HG02852 (cell line): Measurements from ENCODE around the gene NCOA3.
"Not testable (repeated sequence)": the region's sequence is repeated elsewhere in the genome, so short reads cannot be mapped to it uniquely, and the experiment has no call there.

ENCODE experiments used
- ATAC-seq: cut with Tn5 transposase; IDR thresholded peaks from one replicate; pipeline ENCODE4 v1.9.1; 2021; ENCODE audit warnings: mild to moderate bottlenecking, moderate library complexity; ENCODE audit not compliant: unreplicated experiment

NCOA3 gene

GRCh38 chr20:47501482-47502270 lies at the start of gene NCOA3:
TSS of gene NCOA3 (plus strand) at chr20:47501887. CDS start at chr20:47622248, 120,361 bp downstream.
- peak; percentile 82 for ATAC-seq

- ATAC-seq, result no peak
Observed at GRCh38 chr20:47452736-47453161, 48.9 kb upstream of the NCOA3 start.

- peak; percentile 92 for ATAC-seq
Observed at GRCh38 chr20:47453167-47453782, 48.4 kb upstream of the NCOA3 start.

- ATAC-seq, result no peak
Observed at GRCh38 chr20:47454298-47455132, 47.2 kb upstream of the NCOA3 start.

GRCh38 chr20:47455133-47456040 lies 46.3 kb upstream of the NCOA3 start:
- no peak for ATAC-seq

- no peak for ATAC-seq
Observed at GRCh38 chr20:47456041-47456537, 45.6 kb upstream of the NCOA3 start.

- no peak for ATAC-seq
Observed at GRCh38 chr20:47456952-47457724, 44.5 kb upstream of the NCOA3 start.

- ATAC-seq, result not testable (repeated sequence)
Observed at GRCh38 chr20:47458280-47459050, 43.2 kb upstream of the NCOA3 start.

- ATAC-seq, result no peak
Observed at GRCh38 chr20:47459344-47460073, 42.2 kb upstream of the NCOA3 start.

- not testable (repeated sequence) for ATAC-seq
Observed at GRCh38 chr20:47460761-47461112, 41.0 kb upstream of the NCOA3 start.

- ATAC-seq, result no peak
Observed at GRCh38 chr20:47461120-47461685, 40.5 kb upstream of the NCOA3 start.

GRCh38 chr20:47461906-47462305 lies 39.8 kb upstream of the NCOA3 start:
- ATAC-seq, result not testable (repeated sequence)

GRCh38 chr20:47464380-47465101 lies 37.1 kb upstream of the NCOA3 start:
- no peak for ATAC-seq

GRCh38 chr20:47465335-47466090 lies 36.2 kb upstream of the NCOA3 start:
- ATAC-seq, result no peak

GRCh38 chr20:47466213-47466612 lies 35.5 kb upstream of the NCOA3 start:
- no peak for ATAC-seq

GRCh38 chr20:47466704-47467459 lies 34.8 kb upstream of the NCOA3 start:
- no peak for ATAC-seq
